HG03196 (cell line): Measurements from ENCODE around the gene ATG4B.

ENCODE experiments used
- ATAC-seq: cut with Tn5 transposase; IDR thresholded peaks from one replicate; pipeline ENCODE4 v1.9.1; 2021; ENCODE audit not compliant: unreplicated experiment

ATG4B gene

DNA sequence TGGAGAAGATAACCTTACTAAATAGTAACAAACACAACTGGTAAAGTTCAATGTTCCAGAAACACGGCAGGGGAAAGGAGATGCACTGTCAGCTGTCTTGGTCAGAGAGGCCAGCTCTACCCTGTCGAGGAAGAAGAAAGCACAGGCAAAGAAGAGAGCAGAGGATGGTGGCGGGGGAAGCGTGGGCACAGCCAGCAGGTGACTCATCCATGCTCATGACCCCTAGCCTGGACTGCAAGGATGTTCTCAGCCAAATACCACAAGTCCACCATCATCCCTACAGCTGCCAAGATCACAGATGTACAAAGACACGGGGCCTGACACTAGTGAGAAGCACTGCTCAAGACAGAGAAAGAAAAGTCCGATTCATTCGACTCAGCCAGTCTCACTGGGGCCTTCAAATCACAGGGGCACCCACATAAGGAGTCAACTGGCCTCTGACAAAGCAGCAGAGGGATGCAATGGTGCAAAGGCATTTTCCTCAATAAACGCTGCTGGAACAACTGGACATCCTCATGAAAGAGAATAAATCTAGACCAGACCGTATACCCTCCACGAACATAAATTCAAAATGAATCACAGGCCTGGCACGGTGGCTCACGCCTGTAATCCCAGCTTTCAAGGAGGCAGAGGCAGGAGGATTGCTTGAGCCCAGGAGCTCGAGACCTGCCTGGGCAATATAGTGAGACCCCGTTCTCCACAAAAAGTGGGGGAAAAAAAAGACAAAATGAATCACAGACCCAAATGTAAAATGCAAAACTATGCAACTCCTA lies 43.5 kb downstream of the ATG4B start:
- no peak for ATAC-seq

DNA sequence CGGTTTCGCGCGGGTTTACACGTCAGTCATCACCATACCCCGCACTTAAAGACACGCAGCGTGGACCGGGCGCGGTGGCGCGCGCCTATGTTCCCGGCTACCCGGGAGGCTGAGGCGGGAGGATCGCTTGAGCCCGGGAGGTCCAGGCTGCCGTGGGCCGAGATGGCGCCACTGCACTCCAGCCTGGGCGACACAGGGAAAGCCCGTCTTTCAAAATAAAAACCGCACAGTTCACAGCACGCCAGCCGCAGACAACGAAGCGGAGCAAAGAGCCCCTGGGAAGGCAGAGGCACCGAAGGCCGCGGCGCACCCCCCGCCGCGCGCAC lies 48.8 kb downstream of the ATG4B start:
- ATAC-seq = peak; percentile 9

DNA sequence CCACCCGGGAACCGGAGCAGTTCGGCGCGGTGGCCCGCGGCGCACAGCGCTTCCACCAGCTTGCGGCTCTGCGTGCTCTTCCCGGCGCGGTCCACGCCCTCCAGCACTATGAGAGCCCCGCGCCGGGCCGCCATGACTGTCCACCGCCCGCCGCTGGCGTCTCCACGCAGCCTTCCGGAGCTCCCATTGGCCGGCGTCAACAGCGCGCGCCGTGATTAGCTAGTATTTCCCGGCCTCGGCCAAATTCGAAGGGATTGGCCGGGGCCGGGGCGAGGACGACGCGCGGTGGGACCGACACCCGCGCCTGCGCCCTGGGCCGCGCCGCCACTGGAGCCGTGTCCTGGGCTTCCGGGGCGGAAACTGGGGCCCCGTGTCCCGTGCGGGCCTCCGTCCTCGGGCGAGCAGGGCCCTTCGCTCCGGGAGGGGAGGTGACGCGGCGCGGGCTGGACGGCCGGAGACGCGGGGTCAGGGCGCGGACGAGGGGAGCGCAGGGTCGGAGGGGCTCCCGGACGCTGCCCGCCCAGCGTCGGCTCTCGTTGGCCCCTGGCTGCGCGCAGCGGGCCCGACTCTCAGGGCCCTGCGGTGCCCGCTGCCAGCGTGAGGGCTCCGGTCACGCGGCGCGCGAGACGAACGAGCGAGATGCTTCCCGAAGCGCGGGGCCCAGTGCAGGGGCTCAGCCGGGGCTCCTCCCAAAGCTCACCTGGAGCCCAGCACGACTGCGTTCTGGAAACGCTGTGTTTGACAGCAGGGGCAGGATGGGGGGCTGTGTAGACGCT lies 49.3 kb downstream of the ATG4B start, which contains the start of gene DTYMK:
DTYMK (minus strand) TSS at position 166 of the 776 bp plus-strand sequence; CDS start at position 134, 32 bp downstream.
- ATAC-seq = peak; percentile 90

DNA sequence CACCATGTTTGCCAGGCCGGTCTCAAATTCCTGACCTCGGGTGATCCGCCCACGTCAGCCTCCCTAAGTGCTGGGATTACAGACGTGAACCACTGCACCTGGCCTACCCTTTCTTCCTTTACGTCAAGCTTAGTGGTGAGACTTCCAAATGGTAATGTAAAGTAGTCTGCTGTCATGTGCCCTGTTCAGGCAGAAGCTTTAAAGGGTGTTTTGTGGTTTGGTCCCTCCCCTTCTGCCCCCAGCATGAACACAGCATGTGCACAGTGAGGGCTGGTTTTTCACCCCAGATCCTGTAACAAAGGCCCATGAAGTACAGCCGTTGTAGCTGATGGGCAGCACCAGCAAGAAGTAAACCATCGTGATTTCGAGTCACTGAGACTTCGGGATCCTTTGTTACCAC lies 51.8 kb downstream of the ATG4B start:
- ATAC-seq = no peak

DNA sequence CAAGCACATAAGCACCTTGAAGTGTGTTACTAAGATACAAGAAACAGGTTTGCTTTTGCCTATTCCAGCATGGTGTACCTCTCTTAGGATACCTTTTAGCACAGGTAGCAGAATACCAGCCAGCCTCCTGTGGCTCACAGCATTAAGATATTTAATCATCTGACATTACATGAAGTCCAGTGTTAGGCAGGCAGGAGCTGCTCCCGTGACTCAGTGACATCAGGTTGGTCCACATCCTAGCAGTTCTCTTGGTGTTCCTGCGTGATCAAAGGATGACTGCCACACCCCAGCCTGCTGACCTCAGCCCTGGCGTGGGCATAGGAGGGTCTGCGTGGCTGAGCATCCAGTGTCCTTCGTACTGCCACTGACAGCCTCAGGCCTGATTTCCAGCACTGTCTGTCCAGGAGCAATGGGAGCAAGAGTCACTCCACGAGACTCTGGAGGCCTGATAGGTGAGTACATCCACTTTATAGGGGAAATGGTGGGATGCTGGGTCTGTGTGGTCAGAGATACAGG lies 52.8 kb downstream of the ATG4B start:
- no peak for ATAC-seq

DNA sequence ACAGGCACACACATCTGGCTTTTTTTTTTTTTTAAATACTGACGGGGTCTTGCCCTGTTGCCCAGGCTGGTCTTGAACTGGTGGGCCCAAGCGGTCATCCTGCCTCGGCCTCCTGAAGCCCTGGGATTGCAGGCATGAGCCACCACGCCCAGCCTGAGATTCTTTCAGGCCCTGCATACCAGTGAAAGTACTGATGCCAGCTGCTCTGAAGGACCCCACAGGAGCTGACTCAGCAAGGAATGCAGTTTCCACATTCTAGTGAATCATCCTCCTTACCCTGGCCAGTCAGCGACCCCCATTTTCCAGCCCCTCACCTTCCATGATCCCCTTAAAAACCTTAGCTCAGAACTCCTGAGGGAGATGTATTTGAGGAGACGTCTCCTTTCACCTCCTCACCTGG lies 55.0 kb downstream of the ATG4B start:
- no peak for ATAC-seq

DNA sequence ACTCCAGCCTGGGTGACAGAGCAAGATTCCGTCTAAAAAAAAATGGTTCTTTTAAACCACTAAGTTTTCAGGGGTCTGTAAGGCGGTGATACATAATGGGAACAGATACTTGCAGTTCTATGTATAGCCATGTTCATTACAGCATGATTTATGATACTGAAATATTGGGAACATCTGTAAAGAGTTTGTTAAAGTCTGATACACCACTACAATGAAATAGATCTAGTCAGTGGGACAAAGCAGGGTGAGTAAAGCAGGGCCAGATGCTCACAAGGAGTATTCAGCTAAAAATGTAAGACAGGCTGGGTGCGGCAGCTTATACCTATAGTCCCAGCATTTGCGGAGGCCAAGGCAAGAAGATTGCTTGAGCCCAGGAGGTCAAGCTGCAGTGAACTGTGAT lies 58.2 kb downstream of the ATG4B start:
- ATAC-seq = no peak

DNA sequence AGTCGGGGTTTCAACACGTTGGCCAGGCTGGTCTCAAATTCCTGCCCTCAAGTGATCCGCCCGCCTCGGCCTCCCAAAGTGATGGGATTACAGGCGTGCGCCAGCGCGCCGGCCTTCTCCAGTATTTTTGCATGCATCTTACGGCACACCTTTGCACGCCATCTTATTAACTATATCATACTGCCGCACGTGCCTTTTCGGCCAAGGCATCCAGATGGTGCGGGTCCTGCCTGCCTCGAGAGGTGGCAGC lies 63.6 kb downstream of the ATG4B start:
- no peak for ATAC-seq

DNA sequence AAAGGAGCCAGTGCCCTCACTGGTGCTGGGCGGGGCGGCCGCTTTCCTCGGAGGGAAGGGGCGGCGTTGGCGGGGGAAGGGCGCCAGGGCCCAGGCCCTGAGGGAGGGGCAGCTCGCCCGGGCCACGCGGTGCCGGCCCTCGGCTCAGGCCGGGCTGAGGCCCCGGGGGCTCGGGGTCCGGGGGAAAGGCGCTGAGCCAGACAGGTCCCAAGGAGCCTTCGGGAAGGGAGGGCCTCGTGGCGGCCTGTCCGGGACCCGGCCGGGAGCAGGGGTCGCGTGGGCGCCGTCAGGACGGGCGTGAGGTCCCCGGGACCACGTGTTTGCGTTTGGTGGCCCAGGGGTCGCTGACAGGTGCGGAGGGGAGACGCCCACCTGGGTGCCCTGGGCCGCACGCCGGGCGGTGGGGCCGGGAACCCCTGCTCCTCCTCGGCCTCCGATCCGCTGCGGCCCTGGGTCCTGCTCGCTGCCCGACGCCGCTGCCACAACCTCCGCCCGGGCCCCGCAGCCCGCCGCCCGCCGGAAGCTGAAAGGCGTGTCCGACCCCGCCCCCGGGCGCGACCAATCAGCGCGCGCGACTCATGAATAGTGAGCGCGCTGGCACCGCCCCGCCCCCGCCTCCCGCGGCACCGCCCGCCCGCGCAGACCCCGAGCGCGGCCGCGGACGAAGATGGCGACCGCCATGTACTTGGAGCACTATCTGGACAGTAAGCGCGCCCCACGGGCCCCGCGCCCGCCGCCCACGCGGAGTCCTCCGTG lies 64.1 kb downstream of the ATG4B start, which contains the start of gene ING5:
ING5 (plus strand) TSS at position 641 of the 756 bp plus-strand sequence; CDS start at position 668, 27 bp downstream.
- ATAC-seq = peak; percentile 54

DNA sequence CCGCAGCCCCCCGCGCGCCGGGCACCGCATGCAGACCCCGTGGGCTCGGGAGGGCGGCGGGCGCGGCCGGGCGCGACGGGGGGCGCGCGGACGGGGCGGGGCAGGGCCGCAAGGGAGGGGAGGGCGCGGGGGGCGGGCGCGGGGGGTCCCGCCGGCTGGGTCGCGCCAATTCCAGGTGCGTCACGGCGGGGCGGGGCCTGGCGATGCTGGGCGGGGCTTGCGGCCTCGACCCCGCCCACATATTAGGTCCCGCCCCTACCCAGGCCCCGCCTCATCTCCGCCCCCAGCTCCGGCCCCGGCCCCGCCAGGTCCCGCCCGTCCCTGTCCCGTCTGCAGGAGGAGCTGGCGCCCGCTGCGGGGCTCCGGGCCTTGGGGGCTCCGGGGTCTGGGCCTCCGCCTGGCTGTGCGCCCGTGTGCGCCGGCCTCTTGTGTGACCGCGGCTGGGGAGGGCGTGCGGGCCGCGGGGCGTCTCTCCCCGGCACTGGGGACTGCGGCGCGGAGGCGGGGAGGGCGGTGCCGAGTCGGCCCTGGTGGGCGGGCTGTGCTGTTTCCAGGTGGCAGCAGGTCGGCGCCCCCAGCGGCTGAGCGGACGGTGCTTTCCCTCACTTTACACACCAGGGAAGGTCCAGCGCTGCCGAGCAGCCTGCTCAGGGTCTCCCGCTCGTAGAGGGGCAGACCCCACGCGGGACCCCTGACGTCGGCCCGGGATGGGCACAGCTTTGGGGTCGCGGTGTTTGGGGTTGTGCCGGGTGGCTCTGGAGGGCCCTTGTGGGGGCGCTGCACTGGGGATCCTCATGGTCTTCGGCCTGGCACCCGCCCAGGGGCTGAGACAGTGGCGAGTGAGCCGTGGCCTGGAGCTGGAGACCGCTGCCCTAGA lies 64.9 kb downstream of the ATG4B start:
- ATAC-seq = peak; percentile 61

DNA sequence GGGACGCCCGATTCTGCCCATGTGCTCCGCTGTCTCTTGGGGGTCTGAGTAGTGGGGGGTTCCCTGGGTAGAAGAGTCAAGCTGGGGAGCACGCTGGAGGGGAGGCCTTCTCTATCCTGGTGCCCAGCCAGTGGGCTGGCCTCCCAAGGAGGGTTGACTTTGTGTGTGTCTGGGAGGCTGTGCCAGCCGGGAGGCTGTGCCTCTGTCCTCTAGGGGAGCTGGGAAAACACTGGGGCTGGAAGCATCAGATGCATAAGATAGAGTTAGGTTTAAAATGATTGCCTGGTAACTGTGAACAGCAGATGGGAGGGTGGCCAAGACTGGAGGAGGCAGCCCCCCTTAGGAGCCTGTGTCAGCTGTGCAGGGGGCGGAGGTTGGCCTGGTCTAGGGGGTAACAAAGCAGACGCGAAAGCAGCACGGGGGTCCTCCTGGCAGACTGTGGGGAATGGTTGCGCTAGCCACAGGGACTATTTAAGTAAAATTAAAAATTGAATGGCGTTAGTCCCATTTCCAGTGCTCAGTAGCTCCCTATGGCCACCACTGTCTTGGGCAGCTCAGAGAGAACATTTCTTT lies 65.6 kb downstream of the ATG4B start:
- ATAC-seq = no peak

DNA sequence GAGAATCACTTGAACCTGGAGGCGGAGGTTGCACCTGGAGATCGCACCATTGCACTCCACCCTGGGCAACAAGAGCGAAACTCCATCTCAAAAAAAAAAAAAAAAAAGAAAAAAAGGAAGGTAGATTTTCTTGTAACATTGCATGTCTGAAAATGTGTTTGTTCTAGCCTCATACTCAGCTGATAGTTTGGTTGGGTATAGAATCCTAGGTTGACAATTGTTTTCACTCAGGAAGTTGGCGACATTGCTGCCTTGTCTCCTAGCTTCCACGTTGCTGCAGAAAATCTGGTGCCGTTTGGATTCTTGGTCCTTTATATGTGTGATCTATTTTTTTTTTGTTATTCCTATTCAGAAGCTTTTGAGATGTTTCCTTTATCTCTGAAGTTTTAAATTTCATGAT lies 69.0 kb downstream of the ATG4B start:
- ATAC-seq = no peak

DNA sequence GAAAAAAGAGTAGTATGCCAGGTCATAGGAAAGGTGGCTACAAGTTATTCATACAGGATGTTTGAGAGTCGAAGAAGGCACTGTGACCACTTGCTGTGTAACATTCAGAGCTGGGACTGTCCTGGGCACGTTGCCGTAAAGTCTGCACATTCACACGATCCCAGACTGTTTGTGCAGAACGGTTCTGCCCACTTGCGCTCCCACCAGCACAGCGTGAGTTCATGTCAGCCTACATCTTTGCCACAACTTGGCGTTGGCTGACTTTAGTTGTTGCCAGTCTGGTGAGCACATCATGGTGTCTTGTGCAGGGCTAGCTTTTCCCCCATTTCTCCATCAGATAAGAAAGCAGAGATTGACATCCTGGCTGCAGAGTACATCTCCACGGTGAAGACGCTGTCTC lies 71.4 kb downstream of the ATG4B start:
- no peak for ATAC-seq

DNA sequence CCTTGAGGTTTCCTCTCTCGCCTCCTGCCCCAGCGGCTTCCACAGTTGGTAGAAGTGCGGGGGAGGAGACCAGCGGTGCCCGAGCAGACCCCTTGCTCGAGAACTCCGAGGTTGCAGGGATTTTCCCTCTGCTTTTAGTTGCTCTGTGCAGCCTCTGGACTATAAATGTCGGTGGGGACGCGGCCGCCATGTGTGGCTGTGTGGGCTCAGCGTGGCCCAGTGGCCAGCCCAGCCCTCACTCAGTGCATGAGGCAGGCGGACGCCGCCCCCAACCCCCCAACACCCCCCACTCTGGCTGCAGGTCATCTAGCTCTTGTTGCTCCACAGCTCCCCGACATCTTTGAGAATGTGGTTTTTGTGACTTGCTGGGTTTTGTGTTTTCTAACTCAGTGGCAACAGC lies 81.6 kb downstream of the ATG4B start:
- ATAC-seq = no peak

DNA sequence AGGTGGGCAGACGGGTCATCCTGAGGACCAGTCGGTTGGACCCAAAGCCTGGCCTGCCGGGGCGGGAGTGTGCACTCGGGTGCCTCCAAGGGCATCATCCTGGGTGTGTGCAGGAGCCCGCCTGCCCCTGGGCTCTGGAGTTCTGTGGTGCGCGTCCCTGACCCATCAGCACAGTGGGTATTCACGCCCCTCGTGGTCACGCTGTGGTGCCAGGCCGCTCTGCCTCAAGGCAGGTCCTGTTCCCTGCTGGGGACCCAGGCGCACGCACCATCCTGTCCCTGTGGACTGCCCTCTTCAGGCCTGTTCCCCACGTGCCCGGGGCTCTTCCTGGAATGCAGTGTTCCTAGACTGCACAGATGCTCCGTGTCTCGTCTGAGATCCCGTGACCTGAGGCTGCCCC lies 82.6 kb downstream of the ATG4B start:
- ATAC-seq = no peak

DNA sequence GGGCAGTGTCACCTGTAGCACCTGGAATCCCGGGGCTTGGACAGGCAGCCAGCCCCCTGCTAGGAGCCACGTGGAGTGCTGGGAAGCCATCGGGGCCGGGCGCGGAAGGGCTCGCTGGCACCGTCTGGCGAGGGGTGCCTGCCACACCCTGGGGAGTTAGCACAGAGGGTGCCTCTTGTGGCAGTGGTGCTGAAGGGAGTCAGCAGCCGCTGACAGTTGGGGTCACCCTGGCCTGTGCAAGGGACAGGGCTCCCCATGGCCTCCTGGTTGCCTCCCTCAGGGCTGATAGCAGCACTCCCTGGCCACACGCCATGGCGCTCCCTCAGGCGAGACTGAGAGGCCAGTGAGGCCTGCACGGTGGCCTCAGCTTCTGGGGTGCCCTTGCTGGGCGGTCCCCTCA lies 83.1 kb downstream of the ATG4B start:
- ATAC-seq = no peak

DNA sequence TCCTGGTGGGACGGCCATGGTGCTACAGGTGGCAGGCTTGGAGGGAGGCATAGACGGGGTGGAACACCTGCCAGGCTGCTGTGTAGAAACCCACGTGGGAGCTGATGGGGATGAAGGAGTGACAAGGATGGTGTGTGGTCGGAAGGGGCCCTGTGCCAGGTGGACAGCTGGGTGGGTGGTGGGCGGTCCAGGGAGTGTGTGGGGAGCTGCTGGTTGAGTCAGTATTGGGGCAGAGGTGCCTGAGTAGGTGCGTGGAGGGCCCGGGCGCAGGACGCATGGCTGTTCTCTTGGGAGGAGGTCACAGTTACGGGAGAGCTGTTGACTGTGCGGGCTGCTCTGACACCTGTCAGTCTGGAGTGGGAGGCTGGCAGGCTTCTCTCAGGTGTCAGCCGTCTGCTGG lies 84.4 kb downstream of the ATG4B start:
- no peak for ATAC-seq

DNA sequence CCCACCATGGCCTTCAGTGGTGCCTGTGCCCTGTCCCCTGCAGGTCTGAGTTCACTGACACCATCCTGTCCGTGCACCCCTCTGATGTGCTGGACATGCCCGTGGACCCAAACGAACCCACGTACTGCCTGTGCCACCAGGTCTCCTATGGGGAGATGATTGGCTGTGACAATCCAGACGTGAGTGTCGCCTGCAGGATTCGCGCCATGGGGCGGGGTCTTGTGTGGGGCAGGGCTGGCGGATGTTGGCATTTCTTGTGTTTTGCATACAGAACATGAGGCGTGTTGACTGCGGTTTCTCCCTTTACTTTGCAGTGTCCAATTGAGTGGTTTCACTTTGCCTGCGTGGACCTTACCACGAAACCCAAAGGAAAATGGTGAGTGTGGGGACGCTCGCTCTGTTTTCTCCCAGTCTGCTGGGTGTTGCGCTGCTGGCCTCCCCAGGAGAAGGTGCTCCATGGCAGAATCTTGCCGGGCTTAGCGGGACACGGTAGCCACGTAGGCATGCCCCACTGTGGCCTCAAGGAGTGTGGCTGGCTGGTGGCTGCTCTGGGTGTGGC lies 85.5 kb downstream of the ATG4B start:
- ATAC-seq = no peak
